Hepatocyte (in vitro differentiated cells): ENCODE measurements around the gene TIPARP.

Experiments
- EZH2 ChIP-seq: fragments of 200-600 bp; sonication (generic); IDR thresholded peaks from 2 replicates; pipeline ENCODE4 v1.6.1; 2016; ENCODE audit warnings: antibody characterized with exemption, mild to moderate bottlenecking, borderline replicate concordance
- EZH2phosphoT487 ChIP-seq: fragments of 200-600 bp; sonication (generic); IDR thresholded peaks from one replicate; pipeline ENCODE4 v1.6.1; 2018; ENCODE audit warnings: antibody characterized with exemption, mild to moderate bottlenecking, low read depth, moderate library complexity; ENCODE audit not compliant: unreplicated experiment, severe bottlenecking
- TF ChIP-seq, protein P1 (sequence below): fragments of 200-600 bp; sonication (generic); IDR thresholded peaks from 2 replicates; pipeline ENCODE4 v1.5.1; 2016; ENCODE audit warnings: antibody characterized with exemption, mild to moderate bottlenecking; ENCODE audit not compliant: poor library complexity

DNA sequence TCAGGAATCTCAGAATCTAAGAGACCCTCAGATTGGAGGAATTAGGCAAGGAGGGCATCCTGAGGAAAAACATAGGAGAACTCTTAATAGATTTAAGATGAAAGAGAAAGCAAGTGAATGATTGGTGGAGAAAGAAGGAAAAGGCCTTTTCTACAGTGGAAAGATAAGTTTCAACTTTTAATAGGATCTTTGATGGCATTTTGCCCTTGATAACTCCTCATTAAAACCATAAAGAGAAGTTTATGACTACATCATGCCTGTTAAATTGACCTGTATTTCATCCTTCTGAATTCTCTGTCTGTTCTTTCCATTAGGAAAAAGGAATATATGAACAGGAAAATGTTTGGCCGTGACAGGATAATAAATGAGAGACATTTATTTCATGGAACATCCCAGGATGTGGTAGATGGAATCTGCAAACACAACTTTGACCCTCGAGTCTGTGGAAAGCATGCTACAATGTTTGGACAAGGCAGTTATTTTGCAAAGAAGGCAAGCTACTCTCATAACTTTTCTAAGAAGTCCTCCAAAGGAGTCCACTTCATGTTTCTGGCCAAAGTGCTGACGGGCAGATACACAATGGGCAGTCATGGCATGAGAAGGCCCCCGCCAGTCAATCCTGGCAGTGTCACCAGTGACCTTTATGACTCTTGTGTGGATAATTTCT, 30.1 kb downstream of the TIPARP start:
- TF ChIP-seq, protein P1, sequence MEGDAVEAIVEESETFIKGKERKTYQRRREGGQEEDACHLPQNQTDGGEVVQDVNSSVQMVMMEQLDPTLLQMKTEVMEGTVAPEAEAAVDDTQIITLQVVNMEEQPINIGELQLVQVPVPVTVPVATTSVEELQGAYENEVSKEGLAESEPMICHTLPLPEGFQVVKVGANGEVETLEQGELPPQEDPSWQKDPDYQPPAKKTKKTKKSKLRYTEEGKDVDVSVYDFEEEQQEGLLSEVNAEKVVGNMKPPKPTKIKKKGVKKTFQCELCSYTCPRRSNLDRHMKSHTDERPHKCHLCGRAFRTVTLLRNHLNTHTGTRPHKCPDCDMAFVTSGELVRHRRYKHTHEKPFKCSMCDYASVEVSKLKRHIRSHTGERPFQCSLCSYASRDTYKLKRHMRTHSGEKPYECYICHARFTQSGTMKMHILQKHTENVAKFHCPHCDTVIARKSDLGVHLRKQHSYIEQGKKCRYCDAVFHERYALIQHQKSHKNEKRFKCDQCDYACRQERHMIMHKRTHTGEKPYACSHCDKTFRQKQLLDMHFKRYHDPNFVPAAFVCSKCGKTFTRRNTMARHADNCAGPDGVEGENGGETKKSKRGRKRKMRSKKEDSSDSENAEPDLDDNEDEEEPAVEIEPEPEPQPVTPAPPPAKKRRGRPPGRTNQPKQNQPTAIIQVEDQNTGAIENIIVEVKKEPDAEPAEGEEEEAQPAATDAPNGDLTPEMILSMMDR, result no peak
- no peak for TF ChIP-seq EZH2
- no peak for TF ChIP-seq EZH2phosphoT487
